ENCODE data around the gene POGZ. TPM values are rescaled to one million over a fixed set of nuclear protein-coding genes. Genes with fewer than 3 reads are reported as not detected.

The POGZ gene
- total RNA-seq, 1 experiment from 2014 or later, result 98.4 TPM

DNA sequence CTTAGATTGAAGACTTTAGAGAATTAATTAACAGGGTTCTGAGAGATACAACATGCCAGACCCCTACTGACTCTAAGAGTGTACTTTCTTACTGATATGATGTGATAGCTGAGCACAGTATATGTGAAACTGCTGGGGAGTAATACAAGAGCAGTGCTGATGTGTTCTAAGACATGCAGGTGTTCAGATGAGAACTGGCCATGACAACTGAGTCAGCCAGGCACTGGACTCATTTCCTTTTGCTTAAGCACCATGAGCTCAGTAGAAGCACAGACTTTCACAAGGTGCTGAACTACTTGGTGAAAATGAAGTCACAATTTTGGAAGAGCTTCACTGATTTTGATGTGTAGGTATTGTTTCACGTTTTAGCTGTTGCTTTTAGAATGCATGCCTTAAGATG lies 15.9 kb upstream of the POGZ start:
- no peak overlapping the region for H3K27ac ChIP-seq (ENCODE audit: low read depth, low read length, poor library complexity, severe bottlenecking)
- H3K9me3 ChIP-seq (ENCODE audit: low read depth, low read length, poor library complexity, severe bottlenecking), result no peaks in the 10 kb centered on the region
- no peak overlapping the region for H3K4me3 ChIP-seq (ENCODE audit: low read depth, low read length, poor library complexity, severe bottlenecking)
- no peaks in the 10 kb centered on the region for H3K36me3 ChIP-seq (ENCODE audit: insufficient read depth, low read length, poor library complexity, severe bottlenecking)
- H3K27me3 ChIP-seq (replicated peaks; ENCODE audit: insufficient read depth, low read depth, low read length, poor library complexity), result no peaks in the 10 kb centered on the region
- DNase-seq (ENCODE audit: low spot score), result no peak
- intact Hi-C loops (cut with micrococcal nuclease; ENCODE audit: unreplicated experiment), result no loop called here
- no peak for TF ChIP-seq EZH2 (IDR thresholded peaks at IDR 0.05; ENCODE audit: borderline replicate concordance, low read depth, low read length, poor library complexity, severe bottlenecking)
- TF ChIP-seq, protein P1, sequence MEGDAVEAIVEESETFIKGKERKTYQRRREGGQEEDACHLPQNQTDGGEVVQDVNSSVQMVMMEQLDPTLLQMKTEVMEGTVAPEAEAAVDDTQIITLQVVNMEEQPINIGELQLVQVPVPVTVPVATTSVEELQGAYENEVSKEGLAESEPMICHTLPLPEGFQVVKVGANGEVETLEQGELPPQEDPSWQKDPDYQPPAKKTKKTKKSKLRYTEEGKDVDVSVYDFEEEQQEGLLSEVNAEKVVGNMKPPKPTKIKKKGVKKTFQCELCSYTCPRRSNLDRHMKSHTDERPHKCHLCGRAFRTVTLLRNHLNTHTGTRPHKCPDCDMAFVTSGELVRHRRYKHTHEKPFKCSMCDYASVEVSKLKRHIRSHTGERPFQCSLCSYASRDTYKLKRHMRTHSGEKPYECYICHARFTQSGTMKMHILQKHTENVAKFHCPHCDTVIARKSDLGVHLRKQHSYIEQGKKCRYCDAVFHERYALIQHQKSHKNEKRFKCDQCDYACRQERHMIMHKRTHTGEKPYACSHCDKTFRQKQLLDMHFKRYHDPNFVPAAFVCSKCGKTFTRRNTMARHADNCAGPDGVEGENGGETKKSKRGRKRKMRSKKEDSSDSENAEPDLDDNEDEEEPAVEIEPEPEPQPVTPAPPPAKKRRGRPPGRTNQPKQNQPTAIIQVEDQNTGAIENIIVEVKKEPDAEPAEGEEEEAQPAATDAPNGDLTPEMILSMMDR (conservative IDR thresholded peaks at IDR 0.05; ENCODE audit: low read depth, low read length), result no peak
- peaks cover 6% of the 10 kb centered on the region for H3K4me1 ChIP-seq (ENCODE audit: insufficient read depth, low read length, poor library complexity, severe bottlenecking)
- POLR2A ChIA-PET (ENCODE audit: low non-redundant PET), result interaction anchor here (0.5 kb wide), 1 partner anchor 36 kb away, joined by 3 read pairs; the partner anchor contains the start of gene CGN
- no TSS peak for BruUV-seq (replicated peaks)
- CTCF ChIA-PET, result no interaction called here

DNA sequence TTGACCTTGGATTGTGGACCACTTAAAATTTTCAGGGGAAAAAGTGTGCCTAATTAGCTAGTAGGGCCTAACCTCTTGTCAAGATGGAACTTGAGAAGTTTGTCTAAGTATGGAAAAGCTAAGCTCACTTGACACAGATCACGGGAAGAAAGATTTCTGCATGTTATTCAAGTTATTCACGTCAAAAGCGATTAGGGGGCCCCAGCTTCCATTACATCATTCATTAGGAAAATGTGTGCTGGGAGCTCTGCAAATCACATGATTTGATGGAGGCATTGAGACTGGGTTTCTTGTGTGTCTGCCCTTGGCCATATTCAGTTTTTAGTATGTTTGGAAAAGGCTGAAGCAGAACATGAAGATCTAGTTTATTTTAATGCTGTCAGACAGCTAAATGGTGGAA lies 15.5 kb upstream of the POGZ start:
- H3K27ac ChIP-seq (ENCODE audit: low read depth, low read length, poor library complexity, severe bottlenecking), result no peak overlapping the region
- H3K27me3 ChIP-seq (replicated peaks; ENCODE audit: insufficient read depth, low read depth, low read length, poor library complexity), result no peaks in the 10 kb centered on the region
- TF ChIP-seq, protein P1 (conservative IDR thresholded peaks at IDR 0.05; ENCODE audit: low read depth, low read length), result no peak
- no peak for TF ChIP-seq EZH2 (IDR thresholded peaks at IDR 0.05; ENCODE audit: borderline replicate concordance, low read depth, low read length, poor library complexity, severe bottlenecking)
- no peaks in the 10 kb centered on the region for H3K36me3 ChIP-seq (ENCODE audit: insufficient read depth, low read length, poor library complexity, severe bottlenecking)
- CTCF ChIA-PET, result no interaction called here
- intact Hi-C loops (cut with micrococcal nuclease; ENCODE audit: unreplicated experiment), result no loop called here
- POLR2A ChIA-PET (ENCODE audit: low non-redundant PET), result interaction anchor here (0.5 kb wide), 1 partner anchor 36 kb away, joined by 3 read pairs; the partner anchor contains the start of gene CGN
- H3K4me1 ChIP-seq (ENCODE audit: insufficient read depth, low read length, poor library complexity, severe bottlenecking), result peaks cover 6% of the 10 kb centered on the region
- no peak for DNase-seq (ENCODE audit: low spot score)
- H3K9me3 ChIP-seq (ENCODE audit: low read depth, low read length, poor library complexity, severe bottlenecking), result no peaks in the 10 kb centered on the region
- no peak overlapping the region for H3K4me3 ChIP-seq (ENCODE audit: low read depth, low read length, poor library complexity, severe bottlenecking)
- BruUV-seq (replicated peaks), result no TSS peak

DNA sequence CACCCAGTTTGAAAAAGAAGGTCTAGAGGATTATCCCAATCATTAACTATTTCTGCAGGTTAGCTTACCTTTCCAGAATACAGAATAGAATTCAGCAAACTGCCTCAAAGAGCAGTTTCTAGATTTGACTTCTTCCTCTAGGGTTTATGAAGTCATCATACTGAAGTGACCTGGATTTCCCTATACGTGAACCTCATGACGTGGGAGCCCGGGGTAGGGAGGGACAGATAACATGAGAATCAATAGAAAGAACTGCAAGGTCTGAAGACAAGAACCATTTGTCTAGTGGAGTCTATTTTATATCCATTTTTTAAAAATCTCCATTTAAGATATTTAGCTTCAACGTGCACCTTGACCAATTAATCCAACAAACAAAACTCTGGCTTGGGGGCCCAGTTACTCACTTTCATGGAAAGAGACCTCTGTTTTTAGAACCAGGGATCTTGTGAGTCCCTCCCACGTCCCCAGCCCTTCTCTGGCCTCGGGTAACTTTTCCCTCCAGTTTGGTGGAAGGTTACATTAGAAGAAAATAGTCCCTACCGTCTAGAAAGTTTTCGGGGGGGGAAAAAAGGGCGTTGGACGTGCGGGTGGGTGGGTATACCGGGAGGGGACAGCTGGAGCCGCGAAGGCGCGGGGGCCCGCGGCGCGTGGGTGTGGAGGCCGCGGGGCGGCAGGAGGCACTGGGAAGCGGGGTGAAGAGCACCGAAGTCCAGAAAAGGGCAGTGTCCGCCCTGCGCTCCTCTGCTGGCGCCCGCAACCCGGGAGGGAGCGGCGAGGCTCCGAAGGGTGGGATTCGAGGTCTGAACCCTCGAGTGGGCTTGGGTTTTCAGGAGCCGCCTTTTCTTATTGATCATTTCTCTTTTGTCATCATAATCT lies 13.8 kb upstream of the POGZ start:
- Histone ChIP-seq H3K36me3 (ENCODE audit: insufficient read depth, low read length, poor library complexity, severe bottlenecking) (no peaks in the 10 kb centered on the region), H3K9me3 (ENCODE audit: low read depth, low read length, poor library complexity, severe bottlenecking) (no peaks in the 10 kb centered on the region), H3K27ac (ENCODE audit: low read depth, low read length, poor library complexity, severe bottlenecking) (no peak overlapping the region), H3K4me3 (ENCODE audit: low read depth, low read length, poor library complexity, severe bottlenecking) (no peak overlapping the region), H3K4me1 (ENCODE audit: insufficient read depth, low read length, poor library complexity, severe bottlenecking) (peaks cover 6% of the 10 kb centered on the region), H3K27me3 (replicated peaks; ENCODE audit: insufficient read depth, low read depth, low read length, poor library complexity) (no peaks in the 10 kb centered on the region)
- POLR2A ChIA-PET (ENCODE audit: low non-redundant PET), result no interaction called here
- peak; percentile 46 for DNase-seq (ENCODE audit: low spot score)
- BruUV-seq (replicated peaks), result no TSS peak
- intact Hi-C loops (cut with micrococcal nuclease; ENCODE audit: unreplicated experiment), result loop anchor here (2.0 kb wide), 1 partner anchor 14 kb away; the partner anchor contains the start of gene POGZ
- TF ChIP-seq, protein P1 (conservative IDR thresholded peaks at IDR 0.05; ENCODE audit: low read depth, low read length), result no peak
- CTCF ChIA-PET, result no interaction called here
